Activated CD4-positive, alpha-beta T cell treated with anti-CD3 and anti-CD28 coated beads, Interleukin-2, amount 10 ng/mL, durations not matched to agents 24 days and 14 days (primary cell): ENCODE measurements around the gene GPR84. TPM values are rescaled to one million over a fixed set of nuclear protein-coding genes. Genes with fewer than 3 reads are reported as not detected.
A peak's percentile ranks its signal among the peaks of the same experiment; 100 is the strongest.

Experiments
- DNase-seq: peaks from one replicate; pipeline ENCODE4 v3.0.0; 2022
- H3K27ac Mint-ChIP-seq: one replicate; pipeline ENCODE4 v1.8.0; 2022; ENCODE audit warnings: mild to moderate bottlenecking, mixed read lengths
- H3K27me3 Mint-ChIP-seq: one replicate; pipeline ENCODE4 v1.8.0; 2022; ENCODE audit warnings: mixed read lengths
- H3K36me3 Mint-ChIP-seq: one replicate; pipeline ENCODE4 v1.8.0; 2022; ENCODE audit warnings: low read depth, mild to moderate bottlenecking, mixed read lengths
- H3K4me1 Mint-ChIP-seq: one replicate; pipeline ENCODE4 v1.8.0; 2021; ENCODE audit warnings: mixed read lengths
- H3K4me3 Mint-ChIP-seq: one replicate; pipeline ENCODE4 v1.8.0; 2022; ENCODE audit warnings: mild to moderate bottlenecking, moderate library complexity, mixed read lengths
- H3K9me3 Mint-ChIP-seq: one replicate; pipeline ENCODE4 v1.8.0; 2021; ENCODE audit warnings: mixed read lengths
- intact Hi-C: fragments of 100-400 bp; cut with micrococcal nuclease; formaldehyde crosslinking; loops from one replicate; pipeline ENCODE4 v1.15.1; 2023
- total RNA-seq: library from RNA; stranded (reverse); gene quantifications from 2 replicates; pipeline ENCODE4 v1.2.3, GENCODE V29; 2022

The GPR84 gene
- total RNA-seq = 1.5 TPM in 2 replicates

GRCh38 chr12:54364413-54364812 is at the start of gene GPR84:
TSS of gene GPR84 (minus strand) at chr12:54364486. CDS start at chr12:54363851, 635 bp downstream.
- peaks cover 8% of the 10 kb centered on the region for H3K27me3 Mint-ChIP-seq
- no peaks in the 10 kb centered on the region for H3K36me3 Mint-ChIP-seq
- no peaks in the 10 kb centered on the region for H3K9me3 Mint-ChIP-seq
- intact Hi-C loops = loop anchor here (10.0 kb wide), 1 partner anchor 360 kb away; the partner anchor contains the start of genes HOXC8 and HOXC9
- peak; percentile 84 for DNase-seq
- peaks cover 42% of the 10 kb centered on the region for H3K4me1 Mint-ChIP-seq
- H3K27ac Mint-ChIP-seq = peak within 1 kb of the TSS; percentile 73
- peak within 1 kb of the TSS; percentile 68 for H3K4me3 Mint-ChIP-seq

GRCh38 chr12:54413284-54414190 is 49.3 kb upstream of the GPR84 start:
- intact Hi-C loops = loop anchor here (1.0 to 10.0 kb wide), 3 partner anchors 8 to 571 kb away; partner anchors contain the start of gene TESPA1
- no peaks in the 10 kb centered on the region for H3K27me3 Mint-ChIP-seq
- H3K27ac Mint-ChIP-seq = peak overlapping the region; percentile 98
- H3K4me3 Mint-ChIP-seq = peak overlapping the region; percentile 84
- H3K4me1 Mint-ChIP-seq = peaks cover 64% of the 10 kb centered on the region
- H3K9me3 Mint-ChIP-seq = no peaks in the 10 kb centered on the region
- H3K36me3 Mint-ChIP-seq = peaks cover 19% of the 10 kb centered on the region
- DNase-seq = peak; percentile 94

- H3K27ac Mint-ChIP-seq = peak overlapping the region; percentile 98
- intact Hi-C loops = loop anchor here (1.0 to 10.0 kb wide), 3 partner anchors 9 to 572 kb away; partner anchors contain the start of gene TESPA1
- peaks cover 22% of the 10 kb centered on the region for H3K36me3 Mint-ChIP-seq
- DNase-seq = peak; percentile 81
- H3K4me3 Mint-ChIP-seq = peak overlapping the region; percentile 84
- no peaks in the 10 kb centered on the region for H3K27me3 Mint-ChIP-seq
- peaks cover 66% of the 10 kb centered on the region for H3K4me1 Mint-ChIP-seq
- H3K9me3 Mint-ChIP-seq = no peaks in the 10 kb centered on the region
Measured at GRCh38 chr12:54412786-54413185, 48.5 kb upstream of the GPR84 start.

- intact Hi-C loops = loop anchor here (10.0 kb wide), 1 partner anchor 572 kb away; the partner anchor contains the start of gene TESPA1
- Mint-ChIP-seq H3K4me1 (peaks cover 62% of the 10 kb centered on the region), H3K27ac (peak overlapping the region; percentile 98), H3K36me3 (peaks cover 24% of the 10 kb centered on the region), H3K4me3 (peak overlapping the region; percentile 84), H3K9me3 (no peaks in the 10 kb centered on the region), H3K27me3 (no peaks in the 10 kb centered on the region)
- peak; percentile 66 for DNase-seq
Measured at GRCh38 chr12:54412348-54412747, 48.1 kb upstream of the GPR84 start.

- Mint-ChIP-seq H3K36me3 (peaks cover 29% of the 10 kb centered on the region), H3K4me3 (peak overlapping the region; percentile 84), H3K4me1 (peaks cover 56% of the 10 kb centered on the region), H3K27me3 (no peaks in the 10 kb centered on the region), H3K9me3 (no peaks in the 10 kb centered on the region), H3K27ac (peak overlapping the region; percentile 98)
- intact Hi-C loops = loop anchor here (10.0 kb wide), 1 partner anchor 573 kb away; the partner anchor contains the start of gene TESPA1
- DNase-seq = peak; percentile 89
Measured at GRCh38 chr12:54411391-54412241, 47.3 kb upstream of the GPR84 start.

- Mint-ChIP-seq H3K4me1 (peaks cover 45% of the 10 kb centered on the region), H3K27ac (no peak overlapping the region), H3K9me3 (no peaks in the 10 kb centered on the region), H3K27me3 (no peaks in the 10 kb centered on the region), H3K36me3 (peaks cover 49% of the 10 kb centered on the region), H3K4me3 (no peak overlapping the region)
- DNase-seq = no peak
- intact Hi-C loops = no loop called here
Measured at GRCh38 chr12:54409267-54409666, 45.0 kb upstream of the GPR84 start.

GRCh38 chr12:54407183-54407905 is 43.1 kb upstream of the GPR84 start:
- no peak for DNase-seq
- intact Hi-C loops = no loop called here
- no peak overlapping the region for H3K4me3 Mint-ChIP-seq
- peaks cover 27% of the 10 kb centered on the region for H3K4me1 Mint-ChIP-seq
- H3K27me3 Mint-ChIP-seq = no peaks in the 10 kb centered on the region
- no peaks in the 10 kb centered on the region for H3K9me3 Mint-ChIP-seq
- no peak overlapping the region for H3K27ac Mint-ChIP-seq
- H3K36me3 Mint-ChIP-seq = peaks cover 59% of the 10 kb centered on the region

- no peak overlapping the region for H3K27ac Mint-ChIP-seq
- intact Hi-C loops = no loop called here
- no peak for DNase-seq
- no peak overlapping the region for H3K4me3 Mint-ChIP-seq
- no peaks in the 10 kb centered on the region for H3K9me3 Mint-ChIP-seq
- peaks cover 18% of the 10 kb centered on the region for H3K4me1 Mint-ChIP-seq
- no peaks in the 10 kb centered on the region for H3K27me3 Mint-ChIP-seq
- H3K36me3 Mint-ChIP-seq = peaks cover 69% of the 10 kb centered on the region
Measured at GRCh38 chr12:54405573-54405972, 41.3 kb upstream of the GPR84 start.

- no peak overlapping the region for H3K4me3 Mint-ChIP-seq
- H3K27me3 Mint-ChIP-seq = no peaks in the 10 kb centered on the region
- no peak for DNase-seq
- H3K4me1 Mint-ChIP-seq = peaks cover 18% of the 10 kb centered on the region
- H3K36me3 Mint-ChIP-seq = peaks cover 72% of the 10 kb centered on the region
- H3K27ac Mint-ChIP-seq = no peak overlapping the region
- no peaks in the 10 kb centered on the region for H3K9me3 Mint-ChIP-seq
- intact Hi-C loops = no loop called here
Measured at GRCh38 chr12:54405106-54405505, 40.8 kb upstream of the GPR84 start.

- intact Hi-C loops = no loop called here
- H3K27me3 Mint-ChIP-seq = no peaks in the 10 kb centered on the region
- H3K27ac Mint-ChIP-seq = no peak overlapping the region
- H3K36me3 Mint-ChIP-seq = peaks cover 74% of the 10 kb centered on the region
- peaks cover 18% of the 10 kb centered on the region for H3K4me1 Mint-ChIP-seq
- no peaks in the 10 kb centered on the region for H3K9me3 Mint-ChIP-seq
- no peak overlapping the region for H3K4me3 Mint-ChIP-seq
- DNase-seq = peak; percentile 89
Measured at GRCh38 chr12:54404061-54405004, 40.0 kb upstream of the GPR84 start.

- no peak overlapping the region for H3K4me3 Mint-ChIP-seq
- H3K9me3 Mint-ChIP-seq = no peaks in the 10 kb centered on the region
- no peaks in the 10 kb centered on the region for H3K27me3 Mint-ChIP-seq
- DNase-seq = no peak
- peak overlapping the region; percentile 6 for H3K27ac Mint-ChIP-seq
- peaks cover 71% of the 10 kb centered on the region for H3K36me3 Mint-ChIP-seq
- intact Hi-C loops = no loop called here
- H3K4me1 Mint-ChIP-seq = peaks cover 10% of the 10 kb centered on the region
Measured at GRCh38 chr12:54401119-54401518, 36.8 kb upstream of the GPR84 start.

GRCh38 chr12:54398995-54399793 is 34.9 kb upstream of the GPR84 start:
- DNase-seq = peak; percentile 96
- H3K9me3 Mint-ChIP-seq = no peaks in the 10 kb centered on the region
- H3K27me3 Mint-ChIP-seq = no peaks in the 10 kb centered on the region
- intact Hi-C loops = loop anchor here (1.0 to 2.0 kb wide), 2 partner anchors 20 to 40 kb away; no protein-coding TSS in a partner anchor
- H3K4me1 Mint-ChIP-seq = peaks cover 8% of the 10 kb centered on the region
- H3K4me3 Mint-ChIP-seq = no peak overlapping the region
- no peak overlapping the region for H3K27ac Mint-ChIP-seq
- H3K36me3 Mint-ChIP-seq = peaks cover 69% of the 10 kb centered on the region
